Measurements from ENCODE around the gene TRPM3. TPM values are rescaled to one million over a fixed set of nuclear protein-coding genes. Genes with fewer than 3 reads are reported as not detected.

The TRPM3 gene
- total and polyA plus RNA-seq, 2 of the 13 experiments (the other 11 are each of a cell fraction or from before 2014, with no cell fraction given), result not detected

- no peak for DNase-seq (ENCODE audit: low spot score)
- Histone ChIP-seq H3K9ac (ENCODE audit: insufficient read depth, low read depth, low read length) (no peak overlapping the region), H3K27ac (ENCODE audit: extremely low read length, insufficient read depth, low read length) (no peak overlapping the region), H3K4me1 (ENCODE audit: insufficient read depth, low read length) (no peaks in the 10 kb centered on the region), H3K27me3 (ENCODE audit: control insufficient read depth in 1 of 2, insufficient read depth in 2 of 2, low read length in 2 of 2) (no peaks in the 10 kb centered on the region), H4K20me1 (ENCODE audit: insufficient read depth, low read length) (no peaks in the 10 kb centered on the region), H3K4me3 (replicated peaks in 1 of 3; ENCODE audit: insufficient read depth in 1 of 3, low read depth in 2 of 3, low read length in 3 of 3) (no peak overlapping the region), H3K36me3 (replicated peaks in 1 of 2; ENCODE audit: control insufficient read depth in 1 of 2, insufficient read depth in 2 of 2, low read length in 2 of 2) (no peaks in the 10 kb centered on the region), H3K4me2 (ENCODE audit: low read depth, low read length) (no peak overlapping the region), H3K79me2 (ENCODE audit: insufficient read depth, low read length) (no peaks in the 10 kb centered on the region), H3K9me3 (ENCODE audit: low read length) (no peaks in the 10 kb centered on the region), H2AFZ (ENCODE audit: low read length) (no peak overlapping the region)
- ATAC-seq, result no peak
- BruUV-seq (replicated peaks), result no TSS peak
- intact Hi-C loops (cut with micrococcal nuclease; ENCODE audit: unreplicated experiment), result no loop called here
- ChIA-PET CTCF (ENCODE audit: low intra/inter-chr PET ratio, low total read pairs) (no interaction called here), POLR2A (no interaction called here)
- FAIRE-seq, result no peak
- in situ Hi-C loops (cut with HindIII; ENCODE audit: extremely low pct_ligation_motif_present, low pct_unique_long_range_greater_than_20kb), result no loop called here
- TF ChIP-seq SCMH1 (CRISPR knock-in tag; IDR thresholded peaks at IDR 0.05; ENCODE audit: borderline replicate concordance) (no peak), ZNF232 (CRISPR knock-in tag; IDR thresholded peaks at IDR 0.05; ENCODE audit: borderline replicate concordance) (no peak), ZKSCAN5 (CRISPR knock-in tag; IDR thresholded peaks at IDR 0.05) (no peak), KLF9 (CRISPR knock-in tag; IDR thresholded peaks at IDR 0.05; ENCODE audit: low read depth) (no peak), GABPB1 (CRISPR knock-in tag; IDR thresholded peaks at IDR 0.05) (no peak), ZNF552 (CRISPR knock-in tag; IDR thresholded peaks at IDR 0.05; ENCODE audit: borderline replicate concordance) (no peak), RFX1 (IDR thresholded peaks at IDR 0.05) (no peak), ZNF251 (CRISPR knock-in tag; IDR thresholded peaks at IDR 0.05) (no peak), ZNF253 (CRISPR knock-in tag; IDR thresholded peaks at IDR 0.05; ENCODE audit: borderline replicate concordance) (no peak), MIER2 (CRISPR knock-in tag; IDR thresholded peaks at IDR 0.05) (no peak), RERE (CRISPR knock-in tag; IDR thresholded peaks at IDR 0.05; ENCODE audit: low read depth) (no peak)
- TF ChIP-seq, protein P1, sequence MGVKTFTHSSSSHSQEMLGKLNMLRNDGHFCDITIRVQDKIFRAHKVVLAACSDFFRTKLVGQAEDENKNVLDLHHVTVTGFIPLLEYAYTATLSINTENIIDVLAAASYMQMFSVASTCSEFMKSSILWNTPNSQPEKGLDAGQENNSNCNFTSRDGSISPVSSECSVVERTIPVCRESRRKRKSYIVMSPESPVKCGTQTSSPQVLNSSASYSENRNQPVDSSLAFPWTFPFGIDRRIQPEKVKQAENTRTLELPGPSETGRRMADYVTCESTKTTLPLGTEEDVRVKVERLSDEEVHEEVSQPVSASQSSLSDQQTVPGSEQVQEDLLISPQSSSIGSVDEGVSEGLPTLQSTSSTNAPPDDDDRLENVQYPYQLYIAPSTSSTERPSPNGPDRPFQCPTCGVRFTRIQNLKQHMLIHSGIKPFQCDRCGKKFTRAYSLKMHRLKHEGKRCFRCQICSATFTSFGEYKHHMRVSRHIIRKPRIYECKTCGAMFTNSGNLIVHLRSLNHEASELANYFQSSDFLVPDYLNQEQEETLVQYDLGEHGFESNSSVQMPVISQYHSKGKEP (CRISPR knock-in tag; IDR thresholded peaks at IDR 0.05), result no peak
- TF ChIP-seq, protein P2, sequence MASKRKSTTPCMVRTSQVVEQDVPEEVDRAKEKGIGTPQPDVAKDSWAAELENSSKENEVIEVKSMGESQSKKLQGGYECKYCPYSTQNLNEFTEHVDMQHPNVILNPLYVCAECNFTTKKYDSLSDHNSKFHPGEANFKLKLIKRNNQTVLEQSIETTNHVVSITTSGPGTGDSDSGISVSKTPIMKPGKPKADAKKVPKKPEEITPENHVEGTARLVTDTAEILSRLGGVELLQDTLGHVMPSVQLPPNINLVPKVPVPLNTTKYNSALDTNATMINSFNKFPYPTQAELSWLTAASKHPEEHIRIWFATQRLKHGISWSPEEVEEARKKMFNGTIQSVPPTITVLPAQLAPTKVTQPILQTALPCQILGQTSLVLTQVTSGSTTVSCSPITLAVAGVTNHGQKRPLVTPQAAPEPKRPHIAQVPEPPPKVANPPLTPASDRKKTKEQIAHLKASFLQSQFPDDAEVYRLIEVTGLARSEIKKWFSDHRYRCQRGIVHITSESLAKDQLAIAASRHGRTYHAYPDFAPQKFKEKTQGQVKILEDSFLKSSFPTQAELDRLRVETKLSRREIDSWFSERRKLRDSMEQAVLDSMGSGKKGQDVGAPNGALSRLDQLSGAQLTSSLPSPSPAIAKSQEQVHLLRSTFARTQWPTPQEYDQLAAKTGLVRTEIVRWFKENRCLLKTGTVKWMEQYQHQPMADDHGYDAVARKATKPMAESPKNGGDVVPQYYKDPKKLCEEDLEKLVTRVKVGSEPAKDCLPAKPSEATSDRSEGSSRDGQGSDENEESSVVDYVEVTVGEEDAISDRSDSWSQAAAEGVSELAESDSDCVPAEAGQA (IDR thresholded peaks at IDR 0.05; ENCODE audit: low read depth), result no peak
- TF ChIP-seq, protein P2 (CRISPR knock-in tag; IDR thresholded peaks at IDR 0.05; ENCODE audit: borderline replicate concordance), result no peak
These were observed 185.6 kb downstream of the TRPM3 start for GRCh38 chr9:70935856-70936255.

Data from HepG2 (cell line).